CD4-positive, CD25-positive, alpha-beta regulatory T cell (primary cell): ENCODE data around the gene SPON1. TPM values are rescaled to one million over a fixed set of nuclear protein-coding genes. Genes with fewer than 3 reads are reported as not detected.

Experiments
- ATAC-seq, 2 donors: fragments of 150-1000 bp; cut with Tn5 transposase; one replicate each; pipeline ENCODE4 v1.10.0; 2021; ENCODE audit warnings: low read depth in 2 of 2, moderate number of reproducible peaks in 2 of 2, moderate library complexity in 1 of 2
- DNase-seq, 3 donors: peaks; one replicate each; pipeline versions ENCODE4 v3.0.0 to v3.0.0-alpha.2; 2012 to 2022; ENCODE audit warnings: mixed read lengths in 1 of 3
- H3K27ac ChIP-seq: one replicate; pipeline ENCODE4 v1.7.0; 2013; ENCODE audit warnings: mild to moderate bottlenecking, low read length; ENCODE audit not compliant: insufficient read depth, poor library complexity, severe bottlenecking
- H3K27me3 ChIP-seq: one replicate; pipeline ENCODE4 v1.7.0; 2013; ENCODE audit warnings: low read length; ENCODE audit not compliant: control insufficient read depth, insufficient read depth
- H3K36me3 ChIP-seq: one replicate; pipeline ENCODE4 v1.7.0; 2013; ENCODE audit warnings: mild to moderate bottlenecking, low read length, moderate library complexity; ENCODE audit not compliant: control insufficient read depth, insufficient read depth
- H3K4me1 ChIP-seq: 2 replicates; pipeline ENCODE4 v1.7.0; 2013; ENCODE audit warnings: mild to moderate bottlenecking, low read length; ENCODE audit not compliant: insufficient read depth, control insufficient read depth, poor library complexity, severe bottlenecking
- H3K4me3 ChIP-seq: one replicate; pipeline ENCODE4 v1.7.0; 2013; ENCODE audit warnings: low read depth, mild to moderate bottlenecking, low read length, moderate library complexity
- H3K9me3 ChIP-seq, 2 experiments: 1 replicate in 1 of 2; 2 replicates in 1 of 2; pipeline ENCODE4 v1.7.0; 2013; ENCODE audit warnings: low read length in 2 of 2, mild to moderate bottlenecking in 1 of 2, moderate library complexity in 1 of 2; ENCODE audit not compliant: control insufficient read depth in 2 of 2
- H3K27ac Mint-ChIP-seq, 3 donors: one replicate each; pipeline ENCODE4 v1.8.0; 2020 to 2022; ENCODE audit warnings: mild to moderate bottlenecking in 3 of 3, mixed read lengths in 3 of 3, moderate library complexity in 2 of 3
- H3K27me3 Mint-ChIP-seq: one replicate; pipeline ENCODE4 v1.8.0; 2022; ENCODE audit warnings: mild to moderate bottlenecking, mixed read lengths
- H3K36me3 Mint-ChIP-seq: one replicate; pipeline ENCODE4 v1.8.0; 2020; ENCODE audit warnings: mixed read lengths
- H3K4me1 Mint-ChIP-seq, 4 donors: one replicate each; pipeline ENCODE4 v1.8.0; 2020 to 2022; ENCODE audit warnings: mixed read lengths in 4 of 4, mild to moderate bottlenecking in 1 of 4
- H3K4me3 Mint-ChIP-seq, 4 donors: one replicate each; pipeline ENCODE4 v1.8.0; 2020 to 2022; ENCODE audit warnings: mild to moderate bottlenecking in 4 of 4, mixed read lengths in 4 of 4, moderate library complexity in 3 of 4
- H3K9me3 Mint-ChIP-seq, 7 donors: one replicate each; pipeline ENCODE4 v1.8.0; 2020 to 2022; ENCODE audit warnings: mixed read lengths in 7 of 7, mild to moderate bottlenecking in 3 of 7, moderate library complexity in 2 of 7
- polyA plus RNA-seq, 4 donors: library from polyadenylated mRNA; unstranded; fragments of 300-500 nt; fragmentation: Illumina TruSeq; gene quantifications; one replicate each; pipeline ENCODE4 v1.2.3, GENCODE V29; 2021
- total RNA-seq: library from RNA; stranded (reverse); gene quantifications from one replicate; pipeline ENCODE4 v1.2.3, GENCODE V29; 2022

Gene SPON1
- total and polyA plus RNA-seq, 5 donors from 2014 or later: 0.45 to 1.2 (median 0.86) TPM

DNA sequence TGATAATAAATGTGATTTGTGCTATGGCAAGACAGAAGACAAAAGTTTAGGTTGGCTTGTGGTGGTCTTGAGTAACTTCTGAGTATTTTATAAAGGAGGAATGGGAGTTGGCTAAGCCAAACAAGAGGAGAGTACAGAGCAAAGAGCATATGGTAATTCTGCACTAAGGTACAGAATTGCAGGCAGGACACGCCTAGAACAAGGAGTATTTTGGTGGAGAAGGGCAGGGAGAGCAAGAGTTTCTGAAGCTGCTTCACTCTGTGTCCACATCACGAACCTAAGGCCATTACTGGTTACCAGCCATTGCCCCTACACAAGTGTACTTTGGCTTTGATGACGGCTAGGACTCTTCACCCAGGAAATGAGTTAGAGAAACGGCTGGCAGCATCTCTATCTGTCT lies 170.9 kb downstream of the SPON1 start:
- DNase-seq (no peak), ATAC-seq (no peak)
- H3K9me3 Mint-ChIP-seq: peaks cover 0 to 6% (median 0%) of the 10 kb centered on the region in 7 donors
- Histone ChIP-seq H3K4me1 (no peaks in the 10 kb centered on the region), H3K9me3 (no peaks in the 10 kb centered on the region), H3K36me3 (no peaks in the 10 kb centered on the region), H3K27me3 (no peaks in the 10 kb centered on the region), H3K4me3 (no peak overlapping the region), H3K27ac (no peak overlapping the region)
- H3K27ac Mint-ChIP-seq: no peak overlapping the region
- peaks cover 0 to 3% (median 0%) of the 10 kb centered on the region in 4 donors for H3K4me1 Mint-ChIP-seq
- H3K36me3 Mint-ChIP-seq: peaks cover 4% of the 10 kb centered on the region
- no peak overlapping the region for H3K4me3 Mint-ChIP-seq
- H3K27me3 Mint-ChIP-seq: no peaks in the 10 kb centered on the region

DNA sequence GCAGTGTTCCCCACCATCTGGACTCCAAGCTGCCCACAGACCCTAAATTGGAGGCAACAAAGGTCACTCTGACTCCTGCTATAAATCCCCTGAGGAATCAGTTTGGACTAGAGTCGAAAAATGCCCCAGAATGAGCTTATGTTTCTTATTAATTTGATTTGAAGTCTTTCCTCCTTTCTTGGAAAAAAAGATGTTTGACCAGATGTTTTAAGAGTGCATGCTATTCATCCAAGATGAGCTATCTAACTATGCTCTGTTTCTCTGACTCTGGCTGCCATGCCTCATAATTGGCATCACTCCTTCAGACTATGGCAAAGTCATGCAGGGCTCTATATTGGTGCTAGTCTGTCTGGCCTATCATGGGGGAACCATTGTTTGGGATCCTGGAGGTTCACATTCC lies 174.0 kb downstream of the SPON1 start:
- Mint-ChIP-seq H3K27ac (no peak overlapping the region), H3K36me3 (peaks cover 4% of the 10 kb centered on the region), H3K27me3 (no peaks in the 10 kb centered on the region), H3K4me3 (no peak overlapping the region), H3K4me1 (peaks cover 0 to 2% (median 0%) of the 10 kb centered on the region in 4 donors), H3K9me3 (peaks cover 0 to 2% (median 0%) of the 10 kb centered on the region in 7 donors)
- Histone ChIP-seq H3K36me3 (no peaks in the 10 kb centered on the region), H3K27ac (no peak overlapping the region), H3K27me3 (no peaks in the 10 kb centered on the region), H3K9me3 (no peaks in the 10 kb centered on the region), H3K4me3 (no peak overlapping the region), H3K4me1 (no peaks in the 10 kb centered on the region)
- DNase-seq (no peak), ATAC-seq (no peak)

DNA sequence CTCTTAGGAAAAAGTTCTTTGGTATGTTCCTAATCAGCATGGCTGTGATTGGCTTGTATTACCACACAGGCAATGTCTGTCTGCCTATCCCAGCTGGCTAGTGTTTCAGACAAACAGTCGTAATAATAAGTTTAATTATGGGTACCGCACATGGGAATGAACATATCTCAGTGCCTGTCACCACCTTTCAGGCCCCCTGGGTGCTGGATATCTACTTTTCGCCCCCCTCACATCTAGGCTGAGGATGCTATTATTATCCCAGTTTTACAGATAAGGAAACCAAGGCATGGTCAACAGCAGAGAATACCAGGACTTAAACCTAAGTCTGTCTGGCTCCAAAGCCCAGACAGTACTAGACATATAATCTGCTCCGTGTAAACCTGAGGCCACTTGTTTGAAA lies 174.8 kb downstream of the SPON1 start:
- peaks cover 4% of the 10 kb centered on the region for H3K36me3 Mint-ChIP-seq
- H3K27me3 Mint-ChIP-seq: no peaks in the 10 kb centered on the region
- H3K27ac Mint-ChIP-seq: no peak overlapping the region
- Histone ChIP-seq H3K36me3 (no peaks in the 10 kb centered on the region), H3K9me3 (no peaks in the 10 kb centered on the region), H3K4me1 (no peaks in the 10 kb centered on the region), H3K27ac (no peak overlapping the region), H3K27me3 (no peaks in the 10 kb centered on the region), H3K4me3 (no peak overlapping the region)
- ATAC-seq (no peak), DNase-seq (no peak)
- peaks cover 0 to 2% (median 0%) of the 10 kb centered on the region in 4 donors for H3K4me1 Mint-ChIP-seq
- H3K4me3 Mint-ChIP-seq: no peak overlapping the region
- H3K9me3 Mint-ChIP-seq: peaks cover 0 to 2% (median 0%) of the 10 kb centered on the region in 7 donors

DNA sequence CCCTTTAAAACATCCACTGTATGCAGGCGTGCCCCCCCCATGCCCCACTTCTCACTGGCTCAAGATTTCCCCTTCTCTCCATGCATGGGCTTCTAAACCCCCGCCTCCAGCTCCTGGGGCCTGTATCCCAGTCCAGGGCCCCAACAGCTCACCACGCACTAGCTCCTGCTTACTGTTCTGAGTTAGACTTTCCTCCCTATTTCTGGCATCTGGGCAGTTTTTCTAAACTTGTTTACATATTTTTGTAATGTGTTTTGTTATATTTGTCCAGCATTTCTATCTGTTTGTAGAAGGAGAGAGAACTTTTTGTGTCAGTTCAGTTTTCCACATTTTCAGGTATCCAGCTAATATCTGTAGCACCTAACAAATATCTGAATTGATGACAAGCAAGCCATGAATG lies 178.5 kb downstream of the SPON1 start:
- Mint-ChIP-seq H3K4me3 (no peak overlapping the region), H3K27me3 (no peaks in the 10 kb centered on the region), H3K36me3 (no peaks in the 10 kb centered on the region), H3K4me1 (peaks cover 0 to 4% (median 1%) of the 10 kb centered on the region in 4 donors), H3K27ac (no peak overlapping the region), H3K9me3 (peaks cover 0 to 2% (median 0%) of the 10 kb centered on the region in 7 donors)
- ATAC-seq (no peak), DNase-seq (no peak)
- no peaks in the 10 kb centered on the region for H3K27me3 ChIP-seq
- no peak overlapping the region for H3K27ac ChIP-seq
- no peak overlapping the region for H3K4me3 ChIP-seq
- H3K9me3 ChIP-seq: no peaks in the 10 kb centered on the region
- no peaks in the 10 kb centered on the region for H3K4me1 ChIP-seq
- H3K36me3 ChIP-seq: no peaks in the 10 kb centered on the region

GRCh38 chr11:14141676-14142075 lies 179.2 kb downstream of the SPON1 start:
- no peaks in the 10 kb centered on the region for H3K36me3 Mint-ChIP-seq

GRCh38 chr11:14144934-14145333 lies 182.4 kb downstream of the SPON1 start:
- ATAC-seq (no peak), DNase-seq (peak in 1 of 3 donors; percentile 18)
- Histone ChIP-seq H3K27ac (no peak overlapping the region), H3K4me1 (no peaks in the 10 kb centered on the region), H3K4me3 (no peak overlapping the region), H3K36me3 (no peaks in the 10 kb centered on the region), H3K27me3 (no peaks in the 10 kb centered on the region), H3K9me3 (no peaks in the 10 kb centered on the region)
- Mint-ChIP-seq H3K27ac (no peak overlapping the region), H3K36me3 (no peaks in the 10 kb centered on the region), H3K27me3 (no peaks in the 10 kb centered on the region), H3K9me3 (peaks cover 0 to 2% (median 0%) of the 10 kb centered on the region in 7 donors), H3K4me3 (no peak overlapping the region), H3K4me1 (peaks cover 0 to 5% (median 4%) of the 10 kb centered on the region in 4 donors)

More at GRCh38 chr11:14141676-14142075, 179.2 kb downstream of the SPON1 start:
- DNase-seq (no peak), ATAC-seq (no peak)
- H3K27me3 Mint-ChIP-seq: no peaks in the 10 kb centered on the region
- H3K9me3 Mint-ChIP-seq: peaks cover 0 to 2% (median 0%) of the 10 kb centered on the region in 7 donors
- H3K4me3 ChIP-seq: no peak overlapping the region
- no peaks in the 10 kb centered on the region for H3K4me1 ChIP-seq
- no peak overlapping the region for H3K27ac Mint-ChIP-seq
- H3K4me3 Mint-ChIP-seq: no peak overlapping the region
- H3K36me3 ChIP-seq: no peaks in the 10 kb centered on the region
- H3K4me1 Mint-ChIP-seq: peaks cover 0 to 4% (median 1%) of the 10 kb centered on the region in 4 donors
- H3K9me3 ChIP-seq: no peaks in the 10 kb centered on the region
- H3K27ac ChIP-seq: no peak overlapping the region
- H3K27me3 ChIP-seq: no peaks in the 10 kb centered on the region

GRCh38 chr11:14148653-14149273 lies 186.2 kb downstream of the SPON1 start:
- Histone ChIP-seq H3K4me1 (no peaks in the 10 kb centered on the region), H3K36me3 (no peaks in the 10 kb centered on the region), H3K4me3 (no peak overlapping the region), H3K27me3 (peaks cover 3% of the 10 kb centered on the region), H3K27ac (no peak overlapping the region), H3K9me3 (peaks cover under 1 to 7% of the 10 kb centered on the region in 2 experiments)
- Mint-ChIP-seq H3K9me3 (peaks cover 0 to 8% (median 6%) of the 10 kb centered on the region in 7 donors), H3K4me3 (no peak overlapping the region), H3K36me3 (peaks cover 6% of the 10 kb centered on the region), H3K27ac (peak overlapping the region in 1 of 3 donors; percentile 31), H3K4me1 (peaks cover 0 to 4% (median 3%) of the 10 kb centered on the region in 4 donors), H3K27me3 (no peaks in the 10 kb centered on the region)
- ATAC-seq: peak; percentile 59 to 72
- DNase-seq: peak in 2 of 3 donors; percentile 38 to 51

- Mint-ChIP-seq H3K9me3 (peaks cover 0 to 15% (median 6%) of the 10 kb centered on the region in 7 donors), H3K36me3 (peaks cover 6% of the 10 kb centered on the region), H3K4me3 (no peak overlapping the region), H3K27ac (no peak overlapping the region), H3K4me1 (peaks cover 0 to 4% (median 3%) of the 10 kb centered on the region in 4 donors), H3K27me3 (no peaks in the 10 kb centered on the region)
- Histone ChIP-seq H3K9me3 (peaks cover 3 to 16% of the 10 kb centered on the region in 2 experiments), H3K27me3 (peaks cover 3% of the 10 kb centered on the region), H3K4me3 (no peak overlapping the region), H3K36me3 (no peaks in the 10 kb centered on the region), H3K4me1 (no peaks in the 10 kb centered on the region), H3K27ac (no peak overlapping the region)
- ATAC-seq: no peak
- DNase-seq: no peak
These were observed 187.2 kb downstream of the SPON1 start for GRCh38 chr11:14149683-14150082.
